ENCODE data around the gene CLEC4F.

Gene CLEC4F

DNA sequence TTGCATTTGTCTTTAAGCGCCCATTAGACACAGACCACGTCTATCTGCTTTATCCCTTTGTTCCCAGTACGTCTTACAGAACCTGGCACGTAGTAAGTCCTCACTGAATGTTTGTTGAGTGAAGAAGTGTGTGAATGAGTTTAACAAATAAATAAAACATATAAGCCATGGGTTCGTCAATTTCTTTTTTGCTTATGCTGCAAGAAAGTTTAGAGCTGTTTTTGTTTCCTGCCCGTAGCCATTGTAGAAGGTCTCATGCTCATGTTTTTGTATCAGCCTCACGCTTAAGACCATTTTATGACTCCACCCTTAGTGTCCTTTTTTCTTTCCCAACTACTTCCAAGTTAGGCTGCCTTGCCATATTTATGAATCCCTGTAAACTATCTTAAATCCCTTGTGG, 54.9 kb downstream of the CLEC4F start:
- TF ChIP-seq FOXM1 (IDR thresholded peaks at IDR 0.05; ENCODE audit: borderline replicate concordance, low read depth) (no peak), NFIC (IDR thresholded peaks at IDR 0.05) (no peak), ZBTB7A (IDR thresholded peaks at IDR 0.05; ENCODE audit: low read depth) (no peak), CEBPB (IDR thresholded peaks at IDR 0.05) (no peak), YY1 (IDR thresholded peaks at IDR 0.05; ENCODE audit: low read depth) (no peak), TCF12 (IDR thresholded peaks at IDR 0.05; ENCODE audit: low read depth) (no peak), EP300 (IDR thresholded peaks at IDR 0.05; ENCODE audit: borderline replicate concordance) (no peak), TEAD4 (IDR thresholded peaks at IDR 0.05) (no peak), TAF1 (IDR thresholded peaks at IDR 0.05; ENCODE audit: low read depth) (no peak), RAD21 (IDR thresholded peaks at IDR 0.05; ENCODE audit: low read depth) (no peak), CREB1 (IDR thresholded peaks at IDR 0.05; ENCODE audit: low read depth) (no peak), EGR1 (IDR thresholded peaks at IDR 0.05) (no peak)
- TF ChIP-seq, protein P1, sequence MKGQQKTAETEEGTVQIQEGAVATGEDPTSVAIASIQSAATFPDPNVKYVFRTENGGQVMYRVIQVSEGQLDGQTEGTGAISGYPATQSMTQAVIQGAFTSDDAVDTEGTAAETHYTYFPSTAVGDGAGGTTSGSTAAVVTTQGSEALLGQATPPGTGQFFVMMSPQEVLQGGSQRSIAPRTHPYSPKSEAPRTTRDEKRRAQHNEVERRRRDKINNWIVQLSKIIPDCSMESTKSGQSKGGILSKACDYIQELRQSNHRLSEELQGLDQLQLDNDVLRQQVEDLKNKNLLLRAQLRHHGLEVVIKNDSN (IDR thresholded peaks at IDR 0.05): no peak
- TF ChIP-seq, protein P2, sequence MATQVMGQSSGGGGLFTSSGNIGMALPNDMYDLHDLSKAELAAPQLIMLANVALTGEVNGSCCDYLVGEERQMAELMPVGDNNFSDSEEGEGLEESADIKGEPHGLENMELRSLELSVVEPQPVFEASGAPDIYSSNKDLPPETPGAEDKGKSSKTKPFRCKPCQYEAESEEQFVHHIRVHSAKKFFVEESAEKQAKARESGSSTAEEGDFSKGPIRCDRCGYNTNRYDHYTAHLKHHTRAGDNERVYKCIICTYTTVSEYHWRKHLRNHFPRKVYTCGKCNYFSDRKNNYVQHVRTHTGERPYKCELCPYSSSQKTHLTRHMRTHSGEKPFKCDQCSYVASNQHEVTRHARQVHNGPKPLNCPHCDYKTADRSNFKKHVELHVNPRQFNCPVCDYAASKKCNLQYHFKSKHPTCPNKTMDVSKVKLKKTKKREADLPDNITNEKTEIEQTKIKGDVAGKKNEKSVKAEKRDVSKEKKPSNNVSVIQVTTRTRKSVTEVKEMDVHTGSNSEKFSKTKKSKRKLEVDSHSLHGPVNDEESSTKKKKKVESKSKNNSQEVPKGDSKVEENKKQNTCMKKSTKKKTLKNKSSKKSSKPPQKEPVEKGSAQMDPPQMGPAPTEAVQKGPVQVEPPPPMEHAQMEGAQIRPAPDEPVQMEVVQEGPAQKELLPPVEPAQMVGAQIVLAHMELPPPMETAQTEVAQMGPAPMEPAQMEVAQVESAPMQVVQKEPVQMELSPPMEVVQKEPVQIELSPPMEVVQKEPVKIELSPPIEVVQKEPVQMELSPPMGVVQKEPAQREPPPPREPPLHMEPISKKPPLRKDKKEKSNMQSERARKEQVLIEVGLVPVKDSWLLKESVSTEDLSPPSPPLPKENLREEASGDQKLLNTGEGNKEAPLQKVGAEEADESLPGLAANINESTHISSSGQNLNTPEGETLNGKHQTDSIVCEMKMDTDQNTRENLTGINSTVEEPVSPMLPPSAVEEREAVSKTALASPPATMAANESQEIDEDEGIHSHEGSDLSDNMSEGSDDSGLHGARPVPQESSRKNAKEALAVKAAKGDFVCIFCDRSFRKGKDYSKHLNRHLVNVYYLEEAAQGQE (IDR thresholded peaks at IDR 0.05; ENCODE audit: low read depth): no peak
- TF ChIP-seq, protein P3, sequence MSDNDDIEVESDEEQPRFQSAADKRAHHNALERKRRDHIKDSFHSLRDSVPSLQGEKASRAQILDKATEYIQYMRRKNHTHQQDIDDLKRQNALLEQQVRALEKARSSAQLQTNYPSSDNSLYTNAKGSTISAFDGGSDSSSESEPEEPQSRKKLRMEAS (IDR thresholded peaks at IDR 0.05): no peak

DNA sequence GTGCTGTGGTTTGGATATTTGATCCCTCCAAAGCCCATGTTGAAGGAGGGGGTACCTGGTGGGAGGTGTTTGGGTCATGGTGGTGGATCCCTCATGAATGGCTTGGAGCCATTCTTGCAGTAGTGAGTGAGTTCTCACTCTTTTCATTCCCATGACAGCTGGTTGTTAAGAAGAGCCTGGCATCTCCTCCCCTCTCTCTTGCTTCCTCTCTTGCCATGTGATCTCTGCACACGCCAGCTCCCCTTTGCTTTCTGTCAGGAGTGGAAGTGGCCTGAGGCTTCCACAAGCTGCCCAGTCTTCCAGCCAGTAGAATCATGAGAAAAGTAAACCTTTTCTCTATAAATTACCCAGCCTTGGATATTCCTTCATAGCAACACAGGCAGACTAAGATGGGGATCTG, 61.0 kb downstream of the CLEC4F start:
- TF ChIP-seq RAD21 (IDR thresholded peaks at IDR 0.05; ENCODE audit: low read depth): no peak
- no peak for TF ChIP-seq EGR1 (IDR thresholded peaks at IDR 0.05)
